GM21447 (cell line): ENCODE results near the gene APOF.
"Not testable (repeated sequence)": the region's sequence is repeated elsewhere in the genome, so short reads cannot be mapped to it uniquely, and the experiment has no call there.

Experiments used
- ATAC-seq: cut with Tn5 transposase; IDR thresholded peaks from one replicate; pipeline ENCODE4 v1.9.1; 2021; ENCODE audit not compliant: unreplicated experiment

The APOF gene

DNA sequence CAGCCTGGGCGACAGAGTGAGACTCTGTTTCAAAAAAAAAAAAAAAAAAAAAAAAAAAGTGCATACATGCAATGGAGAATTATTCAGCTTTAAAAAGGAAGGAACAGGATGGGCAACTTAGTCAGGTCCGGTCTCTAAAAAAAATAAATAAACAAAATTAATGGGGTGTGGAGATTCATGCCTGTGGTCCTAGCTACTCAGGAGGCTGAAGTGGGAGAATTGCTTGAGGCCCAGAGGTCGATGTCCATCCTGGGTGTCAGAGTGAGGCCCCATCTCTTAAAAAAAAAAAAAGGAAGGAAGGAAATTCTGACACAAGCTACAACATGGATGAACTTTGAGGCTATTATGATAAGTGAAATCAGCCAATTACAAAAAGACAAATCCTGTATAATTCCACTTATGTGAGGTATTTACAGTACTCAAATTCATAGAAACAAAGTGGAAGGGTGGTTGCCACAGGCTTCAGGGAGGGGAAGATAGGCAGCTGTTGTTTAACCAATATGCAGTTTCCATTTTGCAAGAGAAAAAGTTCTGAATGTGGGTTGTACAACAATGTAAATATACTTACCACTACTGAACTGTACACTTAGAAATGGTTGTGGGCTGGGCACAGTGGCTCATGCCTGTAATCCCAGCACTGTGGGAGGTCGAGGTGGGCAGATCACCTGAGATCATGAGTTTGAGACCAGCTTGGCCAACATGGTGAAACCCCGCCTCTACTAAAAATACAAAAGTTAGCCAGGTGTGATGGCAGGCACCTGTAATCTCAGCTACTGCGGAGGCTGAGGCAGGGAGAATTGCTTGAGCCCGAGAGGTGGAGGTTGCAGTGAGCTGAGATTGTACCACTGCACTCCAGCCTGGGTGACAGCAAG, 12.3 kb upstream of the APOF start:
- ATAC-seq: peak; percentile 35

DNA sequence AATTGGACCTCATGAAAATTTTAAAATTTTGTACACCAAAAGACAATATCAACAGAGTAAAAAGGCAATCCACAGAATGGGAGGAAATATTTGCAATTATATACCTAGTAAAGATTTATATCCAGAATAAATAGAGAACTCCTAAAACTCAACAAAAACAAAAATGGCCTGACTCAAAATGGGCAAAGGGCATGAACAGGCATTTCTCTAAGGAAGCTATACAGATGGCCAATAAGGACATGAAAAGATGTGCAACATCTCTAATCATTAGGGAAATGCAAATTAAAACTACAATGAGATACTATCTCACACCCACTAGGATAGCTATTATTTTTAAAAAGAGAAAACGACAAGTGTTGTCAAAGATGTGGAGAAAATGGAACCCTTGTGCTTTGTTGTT, 10.9 kb upstream of the APOF start:
- ATAC-seq: no peak

DNA sequence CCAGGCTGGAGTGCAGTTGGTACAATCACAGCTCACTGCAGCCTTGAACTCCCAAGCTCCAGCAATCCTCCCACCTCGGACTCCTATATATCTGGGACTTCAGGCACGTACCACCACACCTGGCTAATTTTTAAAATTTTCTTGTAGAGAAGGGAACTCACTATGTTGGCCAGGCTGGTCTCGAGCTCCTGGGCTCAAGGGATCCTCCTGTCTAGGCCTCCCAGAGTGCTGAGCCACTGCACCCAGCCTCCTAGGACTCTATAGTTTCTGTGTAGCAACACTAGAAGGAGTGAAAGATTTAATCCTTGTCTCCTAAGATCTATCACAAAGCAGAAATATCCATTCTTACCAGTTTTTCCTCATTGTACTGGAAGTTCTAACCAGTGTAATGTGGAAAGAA, 4.3 kb upstream of the APOF start:
- no peak for ATAC-seq

DNA sequence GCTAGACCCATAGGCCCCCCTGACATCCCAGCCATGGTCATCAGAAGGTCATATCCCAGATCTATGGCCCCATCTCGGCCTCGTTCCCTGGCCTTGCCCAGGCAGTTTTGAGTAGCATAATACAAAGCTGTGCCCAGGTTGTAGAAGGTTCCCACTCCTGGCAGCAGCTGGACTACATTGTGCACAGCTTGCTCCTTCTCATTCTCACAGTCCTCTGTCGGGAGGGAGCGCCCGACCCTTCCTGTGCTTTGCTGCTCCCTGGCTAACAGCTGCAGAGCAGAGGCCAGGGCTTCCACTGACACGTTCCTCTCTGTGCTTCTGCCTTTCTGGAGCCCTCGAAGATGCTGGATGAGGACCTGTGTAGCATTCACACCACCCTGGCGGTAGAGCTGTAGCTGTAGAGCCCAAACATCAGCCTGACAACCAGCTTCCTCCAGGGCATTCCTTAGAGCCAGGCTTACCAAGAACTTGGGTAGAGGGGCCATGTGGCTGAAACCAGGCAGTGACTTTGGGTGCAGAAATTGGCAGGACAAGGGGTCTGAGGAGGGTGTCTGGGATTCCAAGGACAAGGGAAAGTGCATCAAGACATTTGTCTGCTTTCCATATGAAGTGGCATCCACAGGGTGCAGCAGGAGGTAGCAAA, 1.0 kb downstream of the APOF start:
- no peak for ATAC-seq

DNA sequence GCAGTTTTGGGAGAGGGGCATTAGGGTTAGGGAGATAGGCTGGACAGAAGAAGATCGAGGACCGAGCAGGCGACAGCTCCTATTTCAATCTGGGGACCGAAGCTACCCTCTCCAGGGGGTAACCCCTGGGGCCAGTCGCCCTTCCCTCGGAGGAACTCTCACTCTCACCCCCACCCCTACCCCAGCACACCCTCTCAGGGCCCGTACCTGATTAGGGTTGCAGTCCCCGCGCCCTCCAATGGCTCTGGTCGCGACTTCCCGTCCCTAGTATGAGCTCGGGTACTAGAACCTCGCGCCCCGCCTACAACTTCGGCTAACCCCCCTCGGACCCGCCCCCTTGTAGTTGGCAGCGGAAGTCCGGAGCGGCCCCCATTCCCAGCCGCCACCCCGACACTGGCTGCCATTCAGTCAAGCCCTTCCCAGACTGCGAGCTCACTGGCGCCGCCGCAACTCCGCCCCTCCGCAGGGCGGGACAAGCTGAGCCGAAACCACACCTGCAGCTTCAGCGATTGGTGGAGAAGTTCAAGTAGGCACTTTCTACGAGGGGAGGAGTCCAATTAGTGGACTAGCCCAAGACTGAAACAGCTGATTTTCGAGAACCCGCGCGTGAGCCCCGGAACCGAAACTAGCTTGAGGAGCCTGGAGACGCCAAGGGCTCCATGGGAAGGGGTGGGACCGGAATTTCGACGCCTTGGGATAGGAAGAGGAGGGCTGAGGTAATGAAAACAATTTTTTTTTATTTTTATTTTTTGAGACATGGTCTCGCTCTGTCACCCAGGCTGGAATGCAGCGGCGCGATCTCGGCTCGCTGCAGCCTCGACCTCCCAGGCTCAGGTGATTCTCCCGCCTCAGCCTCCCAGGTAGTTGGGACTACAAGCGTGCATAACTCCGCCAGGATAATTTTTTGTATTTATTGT, 2.5 kb downstream of the APOF start, which contains the start of gene STAT2:
Gene STAT2 (minus strand): TSS at position 257 of the 917 bp plus-strand sequence. CDS start 3,536 bp downstream, outside the sequence.
- peak; percentile 87 for ATAC-seq

DNA sequence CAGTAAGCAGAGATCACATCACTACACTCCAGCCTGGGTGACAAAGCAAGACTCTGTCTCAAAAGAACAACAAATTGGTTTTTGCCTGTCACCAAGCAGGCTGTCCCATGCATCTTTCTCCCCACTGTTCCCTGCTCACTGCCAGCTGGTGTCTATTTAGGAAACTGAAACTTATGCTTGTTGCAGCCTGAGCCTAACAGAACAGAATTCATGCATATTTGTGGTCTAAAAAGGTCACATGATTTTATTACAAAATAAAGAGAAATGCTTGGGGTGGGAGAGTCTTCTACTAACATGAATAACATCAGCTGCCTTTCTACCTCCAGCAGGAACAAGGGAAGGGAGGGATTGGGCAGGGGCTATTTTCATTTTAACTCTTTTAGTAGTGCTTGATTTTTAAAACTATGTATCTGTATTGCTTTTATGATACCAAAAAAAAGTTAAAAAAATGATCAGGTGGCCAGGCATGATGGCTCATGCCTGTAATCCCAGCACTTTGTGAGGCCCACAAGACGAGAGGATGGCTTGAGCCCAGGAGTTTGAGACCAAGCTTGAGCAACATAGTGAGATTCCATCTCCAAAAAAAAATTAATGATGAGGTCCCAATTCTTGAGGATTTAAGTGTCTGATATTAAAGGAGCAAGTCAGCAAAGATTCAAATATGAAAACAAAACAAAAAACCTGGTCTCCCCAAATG, 3.7 kb downstream of the APOF start:
- no peak for ATAC-seq

DNA sequence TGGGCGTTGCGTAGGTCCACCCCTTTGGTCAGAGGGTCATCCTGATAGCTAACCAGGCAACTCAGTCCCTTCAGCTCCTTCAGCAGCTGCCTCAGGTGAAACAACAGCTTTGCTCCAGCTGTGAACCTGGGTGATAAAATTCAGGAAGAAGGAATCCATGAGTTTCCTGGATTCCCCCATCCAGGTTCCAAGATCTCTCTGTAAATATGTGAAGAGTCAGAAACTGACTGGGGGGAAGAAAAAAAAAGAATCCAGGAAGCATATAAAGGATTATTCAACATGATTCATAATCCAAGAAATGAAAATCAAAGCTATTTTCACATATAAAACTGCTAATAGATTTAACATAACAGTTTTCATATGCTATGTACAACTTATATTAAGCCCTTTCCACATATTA, 11.3 kb downstream of the APOF start:
- ATAC-seq: no peak

DNA sequence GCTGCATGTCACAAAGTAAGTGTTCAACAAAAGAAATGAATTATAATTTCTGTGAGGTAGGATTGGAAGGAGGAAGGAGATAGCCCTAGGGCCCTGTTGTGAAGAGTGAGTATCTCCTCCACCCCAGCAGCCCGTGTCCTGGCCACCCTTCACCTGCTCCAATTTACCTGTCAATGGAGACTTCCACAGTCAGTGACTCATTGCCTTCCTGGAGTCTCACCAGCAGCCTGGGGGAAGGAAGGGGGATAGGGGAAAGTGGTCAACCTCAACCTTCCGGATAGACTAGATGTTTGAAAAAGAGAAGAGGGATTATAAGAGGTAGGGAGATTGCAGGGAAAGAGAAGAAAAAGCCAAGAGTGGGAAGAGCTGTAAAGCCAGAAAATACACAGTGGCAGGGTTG, 12.0 kb downstream of the APOF start:
- no peak for ATAC-seq

DNA sequence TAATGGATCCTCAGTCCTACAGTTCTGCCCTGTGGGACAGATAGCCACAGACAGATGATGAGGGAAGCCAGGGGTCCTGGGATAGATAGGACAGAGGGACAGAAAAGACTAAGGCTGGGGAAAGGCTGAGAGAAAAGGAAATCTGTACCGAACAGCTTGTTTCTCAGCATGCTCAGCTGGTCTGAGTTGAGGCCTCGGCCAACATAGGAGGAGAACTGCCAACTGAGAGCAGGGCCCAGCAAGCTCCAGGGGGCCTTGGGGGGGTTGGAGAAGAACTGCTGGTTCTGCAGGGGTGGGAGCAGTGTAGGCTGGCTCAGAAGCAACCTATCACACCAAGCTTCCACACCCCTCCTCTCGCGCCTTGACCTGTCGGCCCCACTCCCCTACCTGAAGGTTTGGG, 13.9 kb downstream of the APOF start:
- no peak for ATAC-seq

DNA sequence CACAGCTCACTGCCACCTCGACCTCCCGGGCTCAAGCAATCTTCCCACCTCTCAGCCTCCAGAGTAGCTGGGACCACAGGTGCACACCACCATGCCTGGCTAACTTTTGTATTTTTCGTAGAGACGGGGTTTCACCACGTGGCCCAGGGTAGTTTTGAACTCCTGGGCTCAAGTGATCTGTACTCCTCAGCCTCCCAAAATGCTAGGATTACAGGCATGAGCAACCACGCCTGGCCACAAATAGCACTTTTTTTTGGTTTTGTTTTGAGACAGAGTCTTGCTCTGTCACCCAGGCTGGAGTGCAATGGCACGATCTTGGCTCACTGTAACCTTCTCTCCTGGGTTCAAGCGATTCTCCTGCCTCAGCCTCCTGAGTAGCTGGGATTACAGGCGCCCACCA, 15.4 kb downstream of the APOF start:
- ATAC-seq: not testable (repeated sequence)

DNA sequence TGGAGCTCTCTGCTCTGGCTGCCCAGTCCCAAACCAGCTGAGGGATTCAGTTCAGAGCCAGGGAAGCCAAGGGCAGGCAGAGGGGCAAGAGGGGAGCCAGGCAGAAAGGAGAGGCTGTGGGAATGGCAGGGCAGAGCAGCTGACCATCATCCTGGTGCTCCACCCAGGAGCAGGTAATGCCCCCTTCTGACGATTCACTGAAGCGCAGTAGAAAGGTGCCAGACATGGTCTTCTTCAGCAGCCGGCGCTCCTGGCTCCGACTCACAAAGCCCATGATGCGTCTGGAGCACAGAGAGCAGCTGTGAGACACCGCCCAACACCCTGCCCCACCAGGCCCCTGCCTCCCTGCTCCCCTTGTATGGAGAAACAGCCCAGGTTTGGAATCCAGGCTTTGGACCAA, 16.0 kb downstream of the APOF start:
- ATAC-seq: no peak

DNA sequence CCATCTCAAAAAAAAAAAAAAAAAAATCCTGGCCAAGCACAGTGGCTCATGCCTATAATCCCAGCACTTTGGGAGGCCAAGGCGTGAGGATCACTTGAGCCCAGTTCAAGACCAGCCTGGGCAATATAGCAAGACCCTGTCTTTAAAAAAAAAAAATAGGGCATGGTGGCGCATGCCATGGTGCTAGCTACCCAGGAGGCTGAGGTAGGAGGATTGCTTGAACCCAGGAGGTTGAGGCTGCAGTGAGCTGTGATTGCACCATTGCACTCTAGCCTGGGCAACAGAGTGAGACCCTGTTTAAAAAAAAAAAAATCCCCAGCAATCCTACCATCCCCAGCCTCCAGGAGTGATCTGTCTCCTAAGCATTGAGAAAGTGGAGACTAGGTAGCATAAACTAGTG, 20.4 kb downstream of the APOF start:
- not testable (repeated sequence) for ATAC-seq

DNA sequence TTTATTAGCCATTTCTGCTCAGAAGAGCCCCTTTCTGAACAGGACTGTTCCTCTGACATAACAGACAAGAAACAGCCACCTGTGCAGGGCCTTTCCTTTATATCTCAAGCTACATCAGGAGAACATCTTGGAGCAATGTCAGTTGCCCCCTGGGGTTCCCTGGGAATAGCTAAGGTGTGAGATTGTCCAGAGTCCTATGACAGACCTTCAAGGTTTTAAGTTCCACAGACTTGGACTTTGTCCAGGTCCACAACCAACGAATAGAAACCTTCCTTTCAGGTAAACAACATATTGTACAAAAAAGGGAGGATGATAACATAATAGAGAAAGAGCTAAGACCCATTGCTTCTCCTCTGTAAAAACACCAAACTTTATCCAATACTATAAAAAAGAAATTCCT, 21.0 kb downstream of the APOF start:
- ATAC-seq: no peak

DNA sequence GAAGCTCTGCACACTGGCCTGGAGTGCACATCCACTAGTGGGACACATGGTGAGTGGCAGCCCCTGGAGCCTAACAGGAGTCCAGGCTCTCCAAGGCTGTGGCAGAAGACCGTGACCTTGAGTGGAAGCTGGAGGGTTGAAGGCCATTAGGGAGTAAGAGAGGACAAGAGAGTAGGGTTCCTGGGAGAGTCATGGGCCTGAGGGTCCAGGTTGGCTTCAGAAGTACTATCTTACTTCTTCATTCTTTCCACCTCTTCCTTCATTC, 23.6 kb downstream of the APOF start:
- no peak for ATAC-seq

DNA sequence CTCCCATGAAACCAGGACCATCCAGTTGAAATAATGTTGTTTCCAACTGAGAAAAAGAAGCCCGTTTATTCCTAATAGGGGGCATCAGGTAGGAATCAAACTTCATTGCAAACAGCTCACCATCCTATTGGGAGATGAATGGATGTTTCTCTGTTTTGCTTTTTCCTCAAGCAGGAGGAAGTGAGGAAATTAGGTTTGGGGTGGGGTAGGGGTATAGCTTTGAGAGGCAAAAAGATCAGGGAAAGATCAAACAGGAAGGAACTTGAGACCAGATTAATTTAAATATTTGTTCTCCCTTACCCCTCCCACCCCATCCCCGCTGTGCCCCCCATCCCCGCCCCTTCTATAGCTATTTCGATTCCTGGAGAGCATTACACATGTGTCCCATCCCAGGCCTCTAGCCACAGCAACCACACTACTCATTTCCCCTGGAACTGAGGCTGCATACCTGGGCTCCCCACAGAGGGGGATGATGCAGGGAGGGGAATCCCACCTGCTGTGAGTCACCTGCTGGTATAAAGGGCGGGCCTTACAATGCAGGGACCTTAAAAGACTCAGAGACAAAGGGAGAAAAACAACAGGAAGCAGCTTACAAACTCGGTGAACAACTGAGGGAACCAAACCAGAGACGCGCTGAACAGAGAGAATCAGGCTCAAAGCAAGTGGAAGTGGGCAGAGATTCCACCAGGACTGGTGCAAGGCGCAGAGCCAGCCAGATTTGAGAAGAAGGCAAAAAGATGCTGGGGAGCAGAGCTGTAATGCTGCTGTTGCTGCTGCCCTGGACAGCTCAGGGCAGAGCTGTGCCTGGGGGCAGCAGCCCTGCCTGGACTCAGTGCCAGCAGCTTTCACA, 24.1 kb downstream of the APOF start, which contains the start of gene IL23A:
Gene IL23A (plus strand): TSS at position 577 of the 850 bp plus-strand sequence. CDS start 161 bp downstream, at position 738.
- peak; percentile 33 for ATAC-seq

DNA sequence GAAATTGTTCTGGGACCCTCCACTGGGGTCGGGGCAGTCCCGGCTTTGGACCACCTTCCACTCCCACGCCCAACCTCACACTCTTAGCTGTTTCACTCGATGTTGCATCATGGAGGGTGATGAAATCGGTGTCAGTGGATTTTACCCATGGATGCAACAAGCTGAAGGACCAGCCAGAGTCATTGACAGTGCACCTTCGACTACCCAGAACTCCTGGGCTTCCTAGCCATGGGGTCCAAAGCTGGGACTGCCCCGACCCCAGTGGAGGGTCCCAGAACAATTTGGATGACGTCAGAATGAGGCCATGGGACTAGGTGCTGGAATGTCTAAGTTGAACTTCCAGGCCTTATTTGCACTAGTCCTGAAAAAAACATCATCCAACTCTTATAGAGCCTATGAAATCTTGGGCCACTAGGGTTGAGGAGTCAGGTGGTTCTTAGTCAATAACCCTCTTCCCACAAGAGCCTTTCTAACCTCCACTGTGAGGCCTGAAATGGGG, 24.9 kb downstream of the APOF start:
- no peak for ATAC-seq

DNA sequence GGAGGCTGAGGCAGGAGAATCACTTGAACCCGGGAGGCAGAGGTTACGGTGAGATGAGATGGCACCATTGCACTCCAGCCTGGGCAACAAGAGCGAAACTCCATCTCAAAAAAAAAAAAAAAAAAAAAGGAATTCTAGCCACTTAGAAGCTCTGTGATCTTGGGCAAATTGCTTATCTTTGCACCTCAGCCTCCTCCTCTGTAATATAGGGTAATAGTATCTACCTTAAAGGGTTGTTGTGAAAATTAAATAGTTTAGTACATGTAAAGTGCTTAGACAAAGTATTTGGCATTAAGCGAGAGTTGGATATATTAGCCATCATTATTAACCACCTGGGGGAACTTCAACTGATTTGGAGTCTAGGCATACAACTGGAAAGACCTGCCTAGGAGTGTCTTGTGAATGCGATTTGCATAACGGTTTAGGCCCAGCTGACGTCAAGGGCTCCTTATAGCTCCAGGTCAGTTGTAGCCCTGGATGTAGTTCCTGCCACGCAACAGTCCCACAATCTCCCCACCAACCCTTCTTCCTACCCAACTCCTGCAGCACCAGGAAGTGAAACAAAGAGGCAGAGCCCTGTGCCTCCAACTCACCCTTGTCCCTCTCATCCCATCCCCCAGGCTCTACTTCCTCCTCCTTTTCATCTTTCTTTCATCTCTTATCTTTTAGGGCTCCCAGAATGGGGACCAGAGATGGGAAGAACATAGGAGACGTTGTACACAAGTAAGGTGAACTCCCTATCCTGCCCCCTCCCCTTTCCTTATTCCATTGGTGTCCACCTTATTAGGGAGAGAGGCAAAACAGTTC, 26.1 kb downstream of the APOF start:
- no peak for ATAC-seq

DNA sequence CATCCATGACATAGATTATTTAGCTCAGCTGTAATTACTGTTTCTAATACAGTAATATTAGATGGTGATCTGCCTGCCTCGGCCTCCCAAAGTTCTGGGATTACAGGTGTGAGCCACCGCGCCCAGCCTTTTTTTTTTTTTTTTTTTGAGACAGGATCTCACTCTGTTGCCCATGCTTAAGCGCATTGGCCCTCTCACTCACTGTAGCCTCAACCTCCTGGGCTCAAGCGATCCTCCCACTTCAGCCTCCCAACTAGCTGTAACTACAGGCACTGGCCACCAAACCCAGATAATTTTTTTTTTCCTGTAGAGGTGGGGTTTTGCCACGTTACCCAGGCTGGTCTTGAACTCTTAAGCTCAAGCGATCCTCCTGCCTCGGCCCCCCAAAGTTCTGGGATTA, 27.1 kb downstream of the APOF start:
- ATAC-seq: not testable (repeated sequence)

DNA sequence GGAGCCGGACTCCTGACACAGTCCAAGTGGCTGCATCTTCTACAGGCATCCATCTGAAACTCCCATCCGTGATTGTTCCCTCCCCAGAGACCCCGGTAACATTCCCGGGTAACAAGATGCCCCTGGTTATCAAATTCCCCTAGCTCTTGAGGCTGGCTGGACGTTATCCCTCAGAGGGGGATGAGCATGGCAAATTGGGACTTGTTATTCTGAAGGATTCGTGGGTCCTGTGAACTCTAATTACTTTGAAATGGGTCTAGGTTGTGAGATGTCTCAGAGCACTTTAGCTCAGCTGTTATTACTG, 28.2 kb downstream of the APOF start:
- ATAC-seq: no peak
